ENCODE results near the gene PDE4B.

GRCh38 chr1:66415281-66415680 is 622.6 kb downstream of the PDE4B start:
- no peak for TF ChIP-seq POLR2A (IDR thresholded peaks at IDR 0.05)
- TF ChIP-seq, protein P1, sequence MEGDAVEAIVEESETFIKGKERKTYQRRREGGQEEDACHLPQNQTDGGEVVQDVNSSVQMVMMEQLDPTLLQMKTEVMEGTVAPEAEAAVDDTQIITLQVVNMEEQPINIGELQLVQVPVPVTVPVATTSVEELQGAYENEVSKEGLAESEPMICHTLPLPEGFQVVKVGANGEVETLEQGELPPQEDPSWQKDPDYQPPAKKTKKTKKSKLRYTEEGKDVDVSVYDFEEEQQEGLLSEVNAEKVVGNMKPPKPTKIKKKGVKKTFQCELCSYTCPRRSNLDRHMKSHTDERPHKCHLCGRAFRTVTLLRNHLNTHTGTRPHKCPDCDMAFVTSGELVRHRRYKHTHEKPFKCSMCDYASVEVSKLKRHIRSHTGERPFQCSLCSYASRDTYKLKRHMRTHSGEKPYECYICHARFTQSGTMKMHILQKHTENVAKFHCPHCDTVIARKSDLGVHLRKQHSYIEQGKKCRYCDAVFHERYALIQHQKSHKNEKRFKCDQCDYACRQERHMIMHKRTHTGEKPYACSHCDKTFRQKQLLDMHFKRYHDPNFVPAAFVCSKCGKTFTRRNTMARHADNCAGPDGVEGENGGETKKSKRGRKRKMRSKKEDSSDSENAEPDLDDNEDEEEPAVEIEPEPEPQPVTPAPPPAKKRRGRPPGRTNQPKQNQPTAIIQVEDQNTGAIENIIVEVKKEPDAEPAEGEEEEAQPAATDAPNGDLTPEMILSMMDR (IDR thresholded peaks at IDR 0.05), result no peak

Measured in esophagus squamous epithelium (tissue), 4 donors.